Measurements from ENCODE around the gene MYH10. TPM values are rescaled to one million over a fixed set of nuclear protein-coding genes. Genes with fewer than 3 reads are reported as not detected.

The MYH10 gene
- 47.5 TPM for polyA plus RNA-seq (2012; ENCODE audit: insufficient read depth, insufficient read length, low read depth)

GRCh38 chr17:8630227-8630801 is at the start of gene MYH10:
Gene MYH10, minus strand, starts transcription at chr17:8630725. Its CDS starts 7,479 bp downstream, at chr17:8623246.
- no peak for DNase-seq
- peak within 1 kb of the TSS; percentile 81 for H3K4me3 ChIP-seq (ENCODE audit: low read depth, low read length)
- H3K9me3 ChIP-seq, result no peaks in the 10 kb centered on the region
- no peaks in the 10 kb centered on the region; the same call in 1 of the 2 replicates for H3K4me1 ChIP-seq
- no peak for TF ChIP-seq CTCF (IDR thresholded peaks at IDR 0.05; ENCODE audit: low read depth, low read length)
- no peaks in the 10 kb centered on the region for H3K27me3 ChIP-seq
- no peaks in the 10 kb centered on the region for H3K36me3 ChIP-seq

- Histone ChIP-seq H3K4me3 (ENCODE audit: low read depth, low read length) (no peak overlapping the region), H3K9me3 (no peaks in the 10 kb centered on the region), H3K27me3 (peaks cover 10% of the 10 kb centered on the region), H3K36me3 (no peaks in the 10 kb centered on the region), H3K4me1 (peaks cover under 1% of the 10 kb centered on the region; the same call in 1 of the 2 replicates)
- no peak for DNase-seq
- no peak for TF ChIP-seq CTCF (IDR thresholded peaks at IDR 0.05; ENCODE audit: low read depth, low read length)
These were observed 48.6 kb upstream of the MYH10 start for GRCh38 chr17:8679126-8679525.

DNA sequence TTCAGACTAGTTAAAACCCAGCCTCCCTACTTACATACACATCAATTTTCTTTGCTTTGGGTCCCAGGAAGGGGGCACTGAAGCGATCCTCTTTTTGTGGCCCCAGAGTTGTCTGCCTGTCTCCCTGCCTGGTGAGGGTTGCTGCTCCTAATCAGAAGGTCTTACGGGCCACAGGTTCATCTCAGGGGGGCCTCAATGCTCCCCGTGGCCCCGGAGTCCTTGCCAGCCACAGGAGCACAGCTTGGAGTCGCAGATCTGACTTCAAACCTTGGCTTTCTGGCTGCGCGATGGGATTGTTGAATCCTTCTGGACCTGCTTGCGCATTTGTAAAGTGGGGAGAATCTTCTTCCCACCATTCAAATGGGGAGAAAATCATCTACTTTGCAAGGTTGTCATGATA is 44.8 kb upstream of the MYH10 start:
- no peak for DNase-seq

DNA sequence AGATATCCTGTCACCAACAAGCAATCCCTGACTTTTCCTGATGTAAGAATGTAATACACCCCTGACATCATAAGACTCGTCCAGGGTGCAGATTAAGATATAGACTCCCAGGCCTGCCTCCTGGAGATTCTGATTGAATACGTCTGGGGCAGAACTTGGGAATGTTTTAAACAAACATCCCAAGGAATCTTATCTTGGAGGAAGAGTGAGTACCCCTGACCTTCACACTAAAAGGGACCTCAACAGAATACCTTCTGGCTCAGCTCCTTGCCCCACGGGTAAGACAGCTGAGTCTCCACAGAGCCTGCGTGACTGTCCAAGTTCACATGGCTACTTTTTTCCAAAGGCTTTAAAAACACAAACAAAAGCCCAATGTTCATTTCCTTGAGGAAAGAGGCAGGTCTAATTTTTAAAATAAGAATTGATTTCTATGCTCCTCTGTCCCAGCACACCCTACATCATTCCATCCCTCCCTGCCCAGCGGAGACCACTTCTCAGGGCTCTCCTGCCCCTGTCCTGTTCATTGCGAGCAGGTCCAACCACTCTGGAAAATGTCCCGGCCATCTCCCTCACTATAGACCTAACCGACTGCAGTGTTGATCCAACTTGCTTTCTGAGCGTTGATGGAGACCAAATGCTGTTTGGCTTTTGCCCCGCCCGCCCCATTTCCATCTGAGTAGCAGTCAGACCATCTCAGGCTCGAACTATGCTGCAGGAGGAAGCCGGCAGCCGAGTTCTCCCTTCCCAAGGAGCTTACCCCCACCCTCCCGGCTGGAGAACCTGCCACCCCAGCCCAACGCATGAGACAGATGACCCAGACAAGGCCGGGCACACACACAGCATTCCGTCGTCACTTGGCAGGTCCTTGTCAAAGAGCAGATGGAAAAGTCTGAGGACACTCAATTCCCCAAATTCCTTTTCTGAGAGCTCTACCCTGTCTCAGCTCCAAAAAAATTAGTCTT is 44.1 kb upstream of the MYH10 start:
- Histone ChIP-seq H3K4me1 (peaks cover 7% of the 10 kb centered on the region), H3K4me3 (ENCODE audit: low read depth, low read length) (no peak overlapping the region), H3K36me3 (no peaks in the 10 kb centered on the region), H3K27me3 (peaks cover 14% of the 10 kb centered on the region), H3K9me3 (no peaks in the 10 kb centered on the region)
- TF ChIP-seq CTCF (IDR thresholded peaks at IDR 0.05; ENCODE audit: low read depth, low read length), result no peak
- DNase-seq, result no peak

More for the DNA sequence above, 44.8 kb upstream of the MYH10 start:
- Histone ChIP-seq H3K4me3 (ENCODE audit: low read depth, low read length) (no peak overlapping the region), H3K27me3 (peaks cover 12% of the 10 kb centered on the region), H3K4me1 (peaks cover 7% of the 10 kb centered on the region), H3K36me3 (no peaks in the 10 kb centered on the region), H3K9me3 (no peaks in the 10 kb centered on the region)
- no peak for TF ChIP-seq CTCF (IDR thresholded peaks at IDR 0.05; ENCODE audit: low read depth, low read length)

DNA sequence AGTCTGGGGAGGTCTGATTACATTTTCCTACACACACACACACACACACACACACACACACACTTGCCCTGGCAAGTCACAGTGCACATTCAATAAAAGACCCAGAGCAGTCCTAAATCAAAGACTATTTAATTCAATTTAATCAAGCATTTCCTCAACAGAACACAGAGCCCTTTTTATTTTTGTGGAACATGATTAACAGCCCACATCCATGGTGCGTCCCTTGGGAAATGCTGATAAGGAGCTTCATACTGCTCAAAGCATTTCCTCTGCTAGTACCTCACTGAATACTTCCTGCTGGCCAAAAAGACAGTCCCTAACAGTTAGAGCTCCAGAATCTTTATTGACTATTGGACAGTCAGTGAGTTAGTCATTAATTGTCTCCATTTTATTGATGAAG is 43.1 kb upstream of the MYH10 start:
- no peaks in the 10 kb centered on the region for H3K9me3 ChIP-seq
- H3K4me1 ChIP-seq, result peaks cover 7% of the 10 kb centered on the region
- H3K4me3 ChIP-seq (ENCODE audit: low read depth, low read length), result no peak overlapping the region
- DNase-seq, result peak; percentile 75
- no peak for TF ChIP-seq CTCF (IDR thresholded peaks at IDR 0.05; ENCODE audit: low read depth, low read length)
- no peaks in the 10 kb centered on the region for H3K36me3 ChIP-seq
- peaks cover 18% of the 10 kb centered on the region for H3K27me3 ChIP-seq

Measured in BE2C (cell line).